Astrocyte (in vitro differentiated cells and primary cell): ENCODE data around the gene XCR1. TPM values are rescaled to one million over a fixed set of nuclear protein-coding genes. Genes with fewer than 3 reads are reported as not detected.

Source experiments
- DNase-seq: peaks from one replicate; pipeline ENCODE4 v3.0.0-alpha.2; 2010; ENCODE audit warnings: low read depth
- FAIRE-seq: peaks from 2 replicates; lab custom pipeline; 2011; peaks lifted over from hg19 to GRCh38; lab: Jason Lieb, UNC
- H2AFZ ChIP-seq: 2 replicates; pipeline ENCODE4 v1.6.0; 2012; ENCODE audit warnings: low read depth, low read length, inconsistent platforms
- H3K27ac ChIP-seq: 2 replicates; pipeline ENCODE4 v1.5.1; 2011; ENCODE audit warnings: low read depth, low read length, inconsistent platforms
- H3K27me3 ChIP-seq: 2 replicates; pipeline ENCODE4 v1.6.0; 2011; ENCODE audit warnings: low read length, inconsistent platforms; ENCODE audit not compliant: insufficient read depth
- H3K36me3 ChIP-seq: 2 replicates; pipeline ENCODE4 v1.5.1; 2011; ENCODE audit warnings: low read length, inconsistent platforms; ENCODE audit not compliant: insufficient read depth
- H3K4me1 ChIP-seq: 2 replicates; pipeline ENCODE4 v1.5.1; 2011; ENCODE audit warnings: low read length, inconsistent platforms; ENCODE audit not compliant: insufficient read depth
- H3K4me2 ChIP-seq: 2 replicates; pipeline ENCODE4 v1.6.0; 2012; ENCODE audit warnings: low read length, inconsistent platforms
- H3K4me3 ChIP-seq: 2 replicates; pipeline ENCODE4 v1.5.1; 2011; ENCODE audit warnings: low read depth, mild to moderate bottlenecking, low read length, inconsistent platforms; ENCODE audit not compliant: insufficient read depth
- H3K79me2 ChIP-seq: 2 replicates; pipeline ENCODE4 v1.6.0; 2012; ENCODE audit warnings: mild to moderate bottlenecking, low read length, inconsistent platforms; ENCODE audit not compliant: insufficient read depth
- H3K9ac ChIP-seq: 2 replicates; pipeline ENCODE4 v1.6.0; 2012; ENCODE audit warnings: mild to moderate bottlenecking, low read length, inconsistent platforms
- H3K9me3 ChIP-seq: 2 replicates; pipeline ENCODE4 v1.5.1; 2012; ENCODE audit warnings: low read depth, mild to moderate bottlenecking, low read length, inconsistent platforms; ENCODE audit not compliant: insufficient read depth
- H4K20me1 ChIP-seq: 2 replicates; pipeline ENCODE4 v1.6.0; 2012; ENCODE audit warnings: low read length, inconsistent platforms; ENCODE audit not compliant: insufficient read depth
- H3K27ac Mint-ChIP-seq: one replicate; pipeline ENCODE4 v1.8.0; 2021; ENCODE audit warnings: mild to moderate bottlenecking, mixed read lengths; ENCODE audit not compliant: unreplicated experiment
- H3K27me3 Mint-ChIP-seq: one replicate; pipeline ENCODE4 v1.8.0; 2021; ENCODE audit warnings: low read depth, mixed read lengths; ENCODE audit not compliant: unreplicated experiment
- H3K36me3 Mint-ChIP-seq: one replicate; pipeline ENCODE4 v1.8.0; 2021; ENCODE audit warnings: low read depth, mixed read lengths; ENCODE audit not compliant: unreplicated experiment
- H3K4me1 Mint-ChIP-seq: one replicate; pipeline ENCODE4 v1.8.0; 2021; ENCODE audit warnings: low read depth, mixed read lengths; ENCODE audit not compliant: unreplicated experiment
- H3K4me3 Mint-ChIP-seq: one replicate; pipeline ENCODE4 v1.8.0; 2021; ENCODE audit warnings: mild to moderate bottlenecking, moderate library complexity, mixed read lengths; ENCODE audit not compliant: unreplicated experiment
- H3K9me3 Mint-ChIP-seq: one replicate; pipeline ENCODE4 v1.8.0; 2021; ENCODE audit warnings: mild to moderate bottlenecking, mixed read lengths; ENCODE audit not compliant: unreplicated experiment
- EZH2 ChIP-seq: IDR thresholded peaks from 2 replicates; pipeline ENCODE4 v1.6.1; 2012; ENCODE audit warnings: mild to moderate bottlenecking, low read length, inconsistent platforms; ENCODE audit not compliant: insufficient read depth
- total RNA-seq: library from RNA; stranded (reverse); gene quantifications from 2 replicates; pipeline ENCODE4 v1.2.1, GENCODE V29; 2021
- TF ChIP-seq, protein P1 (sequence below): IDR thresholded peaks from 2 replicates; pipeline ENCODE4 v1.5.1; 2011; ENCODE audit warnings: low read depth, mild to moderate bottlenecking, inconsistent platforms, low read length, moderate library complexity; ENCODE audit not compliant: insufficient read depth

XCR1 gene
- total RNA-seq, 1 donor from 2014 or later: not detected

DNA sequence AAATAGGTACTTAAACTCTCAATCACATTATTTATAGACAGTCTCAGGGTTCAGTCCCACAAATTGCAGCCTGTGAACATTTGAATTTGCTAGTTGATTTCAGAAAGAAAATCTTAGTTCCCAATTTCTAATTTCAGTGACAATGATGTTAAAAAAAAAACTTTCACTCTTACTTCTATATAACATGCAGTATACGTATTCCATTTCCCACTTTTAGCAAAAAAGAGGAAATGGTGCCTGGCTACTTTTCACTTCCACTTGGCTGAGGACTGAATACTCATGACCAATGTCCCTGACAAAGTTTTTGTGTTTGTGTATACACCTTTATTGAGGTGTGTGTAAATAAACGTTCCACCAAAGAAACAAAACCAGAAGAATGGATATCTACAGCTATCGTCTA is 32.1 kb upstream of the XCR1 start:
- no peaks in the 10 kb centered on the region for H3K4me1 ChIP-seq
- Mint-ChIP-seq H3K36me3 (no peaks in the 10 kb centered on the region), H3K27ac (no peak overlapping the region)

DNA sequence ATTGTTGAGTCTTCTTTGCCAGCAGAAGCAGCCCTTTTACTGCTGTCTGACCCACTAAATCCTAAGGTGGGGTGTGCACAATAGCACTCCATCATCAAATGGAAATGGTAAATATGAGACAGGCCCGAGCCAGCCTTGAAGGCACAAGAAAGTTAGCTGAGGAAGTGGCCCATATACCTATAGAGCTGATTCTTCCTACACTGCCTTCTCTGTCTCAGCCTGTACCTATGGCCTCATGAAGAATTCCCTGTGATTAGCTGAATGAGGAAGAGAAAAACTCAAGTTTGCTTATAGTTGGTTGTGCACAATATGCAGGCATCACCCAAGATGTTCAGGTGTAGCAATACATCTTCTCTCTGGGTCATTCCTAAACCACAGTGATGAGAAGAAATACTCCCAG is 31.7 kb upstream of the XCR1 start:
- TF ChIP-seq, protein P1, sequence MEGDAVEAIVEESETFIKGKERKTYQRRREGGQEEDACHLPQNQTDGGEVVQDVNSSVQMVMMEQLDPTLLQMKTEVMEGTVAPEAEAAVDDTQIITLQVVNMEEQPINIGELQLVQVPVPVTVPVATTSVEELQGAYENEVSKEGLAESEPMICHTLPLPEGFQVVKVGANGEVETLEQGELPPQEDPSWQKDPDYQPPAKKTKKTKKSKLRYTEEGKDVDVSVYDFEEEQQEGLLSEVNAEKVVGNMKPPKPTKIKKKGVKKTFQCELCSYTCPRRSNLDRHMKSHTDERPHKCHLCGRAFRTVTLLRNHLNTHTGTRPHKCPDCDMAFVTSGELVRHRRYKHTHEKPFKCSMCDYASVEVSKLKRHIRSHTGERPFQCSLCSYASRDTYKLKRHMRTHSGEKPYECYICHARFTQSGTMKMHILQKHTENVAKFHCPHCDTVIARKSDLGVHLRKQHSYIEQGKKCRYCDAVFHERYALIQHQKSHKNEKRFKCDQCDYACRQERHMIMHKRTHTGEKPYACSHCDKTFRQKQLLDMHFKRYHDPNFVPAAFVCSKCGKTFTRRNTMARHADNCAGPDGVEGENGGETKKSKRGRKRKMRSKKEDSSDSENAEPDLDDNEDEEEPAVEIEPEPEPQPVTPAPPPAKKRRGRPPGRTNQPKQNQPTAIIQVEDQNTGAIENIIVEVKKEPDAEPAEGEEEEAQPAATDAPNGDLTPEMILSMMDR: no peak
- no peak for TF ChIP-seq EZH2
- no peaks in the 10 kb centered on the region for H3K36me3 Mint-ChIP-seq
- no peak overlapping the region for H3K4me3 Mint-ChIP-seq
- Histone ChIP-seq H3K79me2 (no peaks in the 10 kb centered on the region), H3K36me3 (no peaks in the 10 kb centered on the region), H3K4me3 (no peak overlapping the region), H3K4me2 (no peak overlapping the region), H2AFZ (no peak overlapping the region), H3K27me3 (peaks cover 13% of the 10 kb centered on the region), H4K20me1 (no peaks in the 10 kb centered on the region), H3K9me3 (no peaks in the 10 kb centered on the region), H3K9ac (no peak overlapping the region), H3K27ac (no peak overlapping the region), H3K4me1 (no peaks in the 10 kb centered on the region)
- no peaks in the 10 kb centered on the region for H3K9me3 Mint-ChIP-seq
- H3K27ac Mint-ChIP-seq: no peak overlapping the region
- DNase-seq: no peak
- peaks cover 3% of the 10 kb centered on the region for H3K4me1 Mint-ChIP-seq
- FAIRE-seq: no peak
- H3K27me3 Mint-ChIP-seq: peaks cover 19% of the 10 kb centered on the region

More for the DNA sequence above, 32.1 kb upstream of the XCR1 start:
- no peaks in the 10 kb centered on the region for H4K20me1 ChIP-seq
- peaks cover 13% of the 10 kb centered on the region for H3K27me3 ChIP-seq
- H3K36me3 ChIP-seq: no peaks in the 10 kb centered on the region
- H3K9me3 ChIP-seq: no peaks in the 10 kb centered on the region
- H3K4me2 ChIP-seq: no peak overlapping the region
- Mint-ChIP-seq H3K9me3 (no peaks in the 10 kb centered on the region), H3K4me3 (no peak overlapping the region), H3K27me3 (peaks cover 19% of the 10 kb centered on the region), H3K4me1 (peaks cover 3% of the 10 kb centered on the region)
- no peak overlapping the region for H3K27ac ChIP-seq
- no peak overlapping the region for H2AFZ ChIP-seq
- DNase-seq (no peak), FAIRE-seq (no peak)
- no peak overlapping the region for H3K9ac ChIP-seq
- TF ChIP-seq, protein P1: no peak
- no peak for TF ChIP-seq EZH2
- H3K4me3 ChIP-seq: no peak overlapping the region
- no peaks in the 10 kb centered on the region for H3K79me2 ChIP-seq

DNA sequence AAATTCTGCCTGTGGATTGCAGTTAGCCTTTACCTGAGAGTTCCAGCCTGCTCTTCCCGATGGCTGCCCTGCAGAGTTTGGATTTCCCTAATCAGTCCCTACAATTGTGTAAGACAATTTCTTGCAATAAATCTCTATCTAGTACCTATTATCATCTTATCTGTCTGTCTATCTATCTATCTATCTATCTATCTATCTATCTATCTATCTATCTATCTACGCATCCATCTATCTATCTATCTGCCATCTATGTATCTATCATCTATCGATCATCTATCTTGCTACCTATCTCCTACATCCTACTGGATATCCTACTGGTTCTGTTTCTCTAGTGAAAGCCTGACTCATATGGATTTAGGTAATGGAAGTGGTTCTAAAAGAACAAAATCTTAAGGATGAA is 30.4 kb upstream of the XCR1 start:
- Histone ChIP-seq H2AFZ (no peak overlapping the region), H3K4me2 (no peak overlapping the region)

More for the DNA sequence above, 30.4 kb upstream of the XCR1 start:
- no peak for DNase-seq
- no peaks in the 10 kb centered on the region for H3K4me1 ChIP-seq
- H3K27ac ChIP-seq: no peak overlapping the region
- no peak for FAIRE-seq
- peaks cover 16% of the 10 kb centered on the region for H3K27me3 ChIP-seq
- H3K4me3 ChIP-seq: no peak overlapping the region
- no peaks in the 10 kb centered on the region for H3K36me3 ChIP-seq
- peaks cover 2% of the 10 kb centered on the region for H3K4me1 Mint-ChIP-seq
- no peak overlapping the region for H3K27ac Mint-ChIP-seq
- H3K79me2 ChIP-seq: no peaks in the 10 kb centered on the region
- no peak overlapping the region for H3K4me3 Mint-ChIP-seq
- no peak overlapping the region for H3K9ac ChIP-seq
- no peaks in the 10 kb centered on the region for H3K36me3 Mint-ChIP-seq
- H3K27me3 Mint-ChIP-seq: peaks cover 22% of the 10 kb centered on the region
- H3K9me3 ChIP-seq: no peaks in the 10 kb centered on the region
- TF ChIP-seq EZH2: no peak
- TF ChIP-seq, protein P1: no peak
- H3K9me3 Mint-ChIP-seq: no peaks in the 10 kb centered on the region
- H4K20me1 ChIP-seq: no peaks in the 10 kb centered on the region
